ENCODE data around the gene MTFR2. TPM values are rescaled to one million over a fixed set of nuclear protein-coding genes. Genes with fewer than 3 reads are reported as not detected.

Gene MTFR2
- total RNA-seq, 1 experiment from 2014 or later: 6.0 TPM

DNA sequence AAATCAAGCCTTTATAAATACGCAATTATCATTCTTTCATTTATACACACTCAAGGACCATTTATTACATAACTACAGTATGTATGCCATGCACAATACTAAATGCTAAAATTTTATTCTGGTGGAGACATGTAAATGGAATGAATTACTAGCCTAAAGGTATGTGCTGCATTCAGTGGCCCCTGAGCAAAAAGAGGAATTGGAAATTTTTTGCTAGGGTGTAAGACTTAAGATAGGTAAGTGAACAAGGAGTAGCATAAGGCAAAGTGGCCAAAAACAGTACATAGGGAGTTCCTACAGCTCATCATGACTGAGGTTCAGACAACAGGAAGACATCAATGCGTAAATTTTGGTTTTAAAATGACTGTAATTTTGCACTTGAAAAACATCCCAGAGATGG is 2.3 kb upstream of the MTFR2 start:
- no peak overlapping the region for H3K27ac Mint-ChIP-seq (ENCODE audit: low read depth, unreplicated experiment)
- peak; percentile 11 for DNase-seq (ENCODE audit: unreplicated experiment)
- POLR2A ChIA-PET: interaction anchor here (0.7 to 7.1 kb wide), 4 partner anchors 36 to 1631 kb away, joined by 3 to 122 read pairs (median 4); partner anchors contain the start of gene BCLAF1
- TF ChIP-seq, protein P1, sequence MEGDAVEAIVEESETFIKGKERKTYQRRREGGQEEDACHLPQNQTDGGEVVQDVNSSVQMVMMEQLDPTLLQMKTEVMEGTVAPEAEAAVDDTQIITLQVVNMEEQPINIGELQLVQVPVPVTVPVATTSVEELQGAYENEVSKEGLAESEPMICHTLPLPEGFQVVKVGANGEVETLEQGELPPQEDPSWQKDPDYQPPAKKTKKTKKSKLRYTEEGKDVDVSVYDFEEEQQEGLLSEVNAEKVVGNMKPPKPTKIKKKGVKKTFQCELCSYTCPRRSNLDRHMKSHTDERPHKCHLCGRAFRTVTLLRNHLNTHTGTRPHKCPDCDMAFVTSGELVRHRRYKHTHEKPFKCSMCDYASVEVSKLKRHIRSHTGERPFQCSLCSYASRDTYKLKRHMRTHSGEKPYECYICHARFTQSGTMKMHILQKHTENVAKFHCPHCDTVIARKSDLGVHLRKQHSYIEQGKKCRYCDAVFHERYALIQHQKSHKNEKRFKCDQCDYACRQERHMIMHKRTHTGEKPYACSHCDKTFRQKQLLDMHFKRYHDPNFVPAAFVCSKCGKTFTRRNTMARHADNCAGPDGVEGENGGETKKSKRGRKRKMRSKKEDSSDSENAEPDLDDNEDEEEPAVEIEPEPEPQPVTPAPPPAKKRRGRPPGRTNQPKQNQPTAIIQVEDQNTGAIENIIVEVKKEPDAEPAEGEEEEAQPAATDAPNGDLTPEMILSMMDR (IDR thresholded peaks at IDR 0.05; ENCODE audit: unreplicated experiment): no peak
- CTCF ChIA-PET: interaction anchor here (0.9 to 2.7 kb wide), 4 partner anchors 26 to 298 kb away, joined by 3 to 9 read pairs (median 4); partner anchors contain the start of gene MAP7
- intact Hi-C loops (cut with micrococcal nuclease): no loop called here
- H3K4me3 Mint-ChIP-seq (ENCODE audit: unreplicated experiment): no peak overlapping the region
- H3K27me3 Mint-ChIP-seq (ENCODE audit: insufficient read depth, unreplicated experiment): no peaks in the 10 kb centered on the region
- H3K9me3 Mint-ChIP-seq (ENCODE audit: unreplicated experiment): no peaks in the 10 kb centered on the region
- no TSS peak for BruUV-seq (replicated peaks)
- peaks cover 12% of the 10 kb centered on the region for H3K4me1 Mint-ChIP-seq (ENCODE audit: insufficient read depth, unreplicated experiment)
- H3K36me3 Mint-ChIP-seq (ENCODE audit: insufficient read depth, unreplicated experiment): peaks cover 57% of the 10 kb centered on the region

DNA sequence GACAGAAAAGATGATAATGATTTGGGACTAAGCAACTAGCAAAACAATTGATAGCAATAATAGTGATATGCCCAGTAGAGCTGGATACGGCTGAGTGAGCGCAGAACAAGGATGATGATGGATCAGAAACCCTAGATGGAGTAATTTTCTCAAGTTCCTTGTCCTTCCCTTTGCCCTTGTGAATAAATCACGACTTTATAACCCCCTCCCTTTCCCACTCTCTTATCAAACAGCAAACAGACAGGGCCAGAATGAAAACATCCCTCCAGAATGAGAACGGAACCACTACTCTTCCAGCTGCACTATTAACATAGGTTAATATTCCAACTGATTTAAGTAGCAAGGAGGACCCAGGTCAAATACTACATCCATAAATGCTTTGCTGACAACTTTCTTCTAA is 1.3 kb upstream of the MTFR2 start:
- TF ChIP-seq, protein P1 (IDR thresholded peaks at IDR 0.05; ENCODE audit: unreplicated experiment): no peak
- Mint-ChIP-seq H3K4me3 (ENCODE audit: unreplicated experiment) (peak overlapping the region; percentile 97), H3K4me1 (ENCODE audit: insufficient read depth, unreplicated experiment) (peaks cover 12% of the 10 kb centered on the region), H3K9me3 (ENCODE audit: unreplicated experiment) (no peaks in the 10 kb centered on the region), H3K27me3 (ENCODE audit: insufficient read depth, unreplicated experiment) (no peaks in the 10 kb centered on the region), H3K27ac (ENCODE audit: low read depth, unreplicated experiment) (no peak overlapping the region), H3K36me3 (ENCODE audit: insufficient read depth, unreplicated experiment) (peaks cover 49% of the 10 kb centered on the region)
- CTCF ChIA-PET: interaction anchor here (0.6 to 2.7 kb wide), 9 partner anchors 12 to 746 kb away, joined by 3 to 9 read pairs (median 4); no protein-coding TSS in a partner anchor
- intact Hi-C loops (cut with micrococcal nuclease): loop anchor here (2.0 kb wide), 1 partner anchor 299 kb away; the partner anchor contains the start of gene MAP7
- no TSS peak for BruUV-seq (replicated peaks)
- POLR2A ChIA-PET: interaction anchor here (0.6 to 7.1 kb wide), 19 partner anchors 8 to 755 kb away, joined by 3 to 122 read pairs (median 4); partner anchors contain the start of genes AHI1, BCLAF1 and MAP7
- DNase-seq (ENCODE audit: unreplicated experiment): no peak

DNA sequence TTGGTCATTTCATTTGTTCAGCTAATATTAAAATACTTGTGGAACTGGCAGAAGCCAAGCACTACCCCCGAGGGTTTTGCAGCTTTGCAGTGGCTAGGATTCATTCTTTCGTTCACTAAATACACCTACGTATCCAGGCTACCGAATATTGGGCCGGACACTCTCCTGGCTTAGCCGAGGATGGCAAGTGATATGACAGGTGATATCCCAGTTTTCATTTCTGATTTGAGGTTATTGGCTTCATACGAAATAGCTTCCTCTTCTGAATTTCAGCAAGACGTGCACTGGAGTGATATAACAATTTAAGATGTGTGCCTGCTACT is 536 bp upstream of the MTFR2 start:
- ChIA-PET POLR2A (interaction anchor here (0.6 to 7.1 kb wide), 30 partner anchors 9 to 796 kb away, joined by 3 to 122 read pairs (median 4); partner anchors contain the start of genes AHI1, BCLAF1 and MAP7), CTCF (interaction anchor here (0.6 to 2.7 kb wide), 10 partner anchors 9 to 745 kb away, joined by 3 to 9 read pairs (median 4); no protein-coding TSS in a partner anchor)
- TF ChIP-seq, protein P1 (IDR thresholded peaks at IDR 0.05; ENCODE audit: unreplicated experiment): no peak
- H3K36me3 Mint-ChIP-seq (ENCODE audit: insufficient read depth, unreplicated experiment): peaks cover 41% of the 10 kb centered on the region
- H3K4me1 Mint-ChIP-seq (ENCODE audit: insufficient read depth, unreplicated experiment): peaks cover 12% of the 10 kb centered on the region
- H3K27me3 Mint-ChIP-seq (ENCODE audit: insufficient read depth, unreplicated experiment): no peaks in the 10 kb centered on the region
- no TSS peak for BruUV-seq (replicated peaks)
- H3K4me3 Mint-ChIP-seq (ENCODE audit: unreplicated experiment): peak overlapping the region; percentile 97
- H3K9me3 Mint-ChIP-seq (ENCODE audit: unreplicated experiment): no peaks in the 10 kb centered on the region
- intact Hi-C loops (cut with micrococcal nuclease): loop anchor here (1.0 to 2.0 kb wide), 2 partner anchors 67 to 300 kb away; partner anchors contain the start of gene MAP7
- no peak for DNase-seq (ENCODE audit: unreplicated experiment)
- peak overlapping the region; percentile 82 for H3K27ac Mint-ChIP-seq (ENCODE audit: low read depth, unreplicated experiment)

DNA sequence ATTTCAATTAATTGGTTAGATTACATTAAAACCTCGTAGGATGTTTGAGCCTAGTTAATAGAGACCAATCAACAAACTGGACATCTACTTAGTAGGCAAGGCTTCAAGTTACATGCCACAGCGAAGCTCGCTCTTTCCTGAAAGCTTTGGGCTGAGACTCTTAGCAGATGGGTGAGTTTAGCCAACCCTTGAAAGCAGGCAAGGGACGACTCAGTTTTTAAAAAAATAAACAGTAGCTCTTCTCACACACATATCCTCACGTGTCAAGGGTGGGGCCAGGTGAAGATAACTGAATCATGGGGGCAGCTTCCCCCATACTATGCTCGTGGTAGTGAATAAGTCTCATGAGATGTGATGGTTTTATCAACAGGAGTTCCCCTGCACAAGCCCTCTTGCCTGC is 775 bp downstream of the MTFR2 start:
- H3K9me3 Mint-ChIP-seq (ENCODE audit: unreplicated experiment): no peaks in the 10 kb centered on the region
- peaks cover 36% of the 10 kb centered on the region for H3K36me3 Mint-ChIP-seq (ENCODE audit: insufficient read depth, unreplicated experiment)
- peaks cover 12% of the 10 kb centered on the region for H3K4me1 Mint-ChIP-seq (ENCODE audit: insufficient read depth, unreplicated experiment)
- BruUV-seq (replicated peaks): no TSS peak
- H3K27ac Mint-ChIP-seq (ENCODE audit: low read depth, unreplicated experiment): peak overlapping the region; percentile 82
- TF ChIP-seq, protein P1 (IDR thresholded peaks at IDR 0.05; ENCODE audit: unreplicated experiment): no peak
- intact Hi-C loops (cut with micrococcal nuclease): no loop called here
- H3K4me3 Mint-ChIP-seq (ENCODE audit: unreplicated experiment): peak overlapping the region; percentile 97
- peak; percentile 43 for DNase-seq (ENCODE audit: unreplicated experiment)
- no peaks in the 10 kb centered on the region for H3K27me3 Mint-ChIP-seq (ENCODE audit: insufficient read depth, unreplicated experiment)
- POLR2A ChIA-PET: interaction anchor here (0.5 to 7.1 kb wide), 12 partner anchors 10 to 751 kb away, joined by 3 to 122 read pairs (median 5); partner anchors contain the start of genes AHI1 and BCLAF1
- CTCF ChIA-PET: interaction anchor here (0.6 to 2.6 kb wide), 5 partner anchors 21 to 1511 kb away, joined by 3 to 10 read pairs (median 3); partner anchors contain the start of gene MAP7

Data from MCF 10A (cell line).